GM19467 (cell line): Measurements from ENCODE around the gene PPP1R3G.

Experiments used
- ATAC-seq: cut with Tn5 transposase; IDR thresholded peaks from one replicate; pipeline ENCODE4 v1.9.1; 2021; ENCODE audit warnings: mild to moderate bottlenecking, moderate library complexity; ENCODE audit not compliant: unreplicated experiment

The PPP1R3G gene

GRCh38 chr6:5068153-5068751 lies 16.9 kb upstream of the PPP1R3G start:
- ATAC-seq, result no peak

- no peak for ATAC-seq
Observed at GRCh38 chr6:5071216-5071615, 13.9 kb upstream of the PPP1R3G start.

- no peak for ATAC-seq
Observed at GRCh38 chr6:5072440-5072839, 12.7 kb upstream of the PPP1R3G start.

- no peak for ATAC-seq
Observed at GRCh38 chr6:5073992-5074391, 11.1 kb upstream of the PPP1R3G start.

- ATAC-seq, result no peak
Observed at GRCh38 chr6:5076931-5077330, 8.2 kb upstream of the PPP1R3G start.

- ATAC-seq, result peak; percentile 51
Observed at GRCh38 chr6:5078121-5078669, 6.9 kb upstream of the PPP1R3G start.

- ATAC-seq, result no peak
Observed at GRCh38 chr6:5079692-5080091, 5.4 kb upstream of the PPP1R3G start.

- no peak for ATAC-seq
Observed at GRCh38 chr6:5080574-5080973, 4.6 kb upstream of the PPP1R3G start.

GRCh38 chr6:5081182-5081581 lies 4.0 kb upstream of the PPP1R3G start:
- no peak for ATAC-seq

- ATAC-seq, result no peak
Observed at GRCh38 chr6:5081955-5082354, 3.2 kb upstream of the PPP1R3G start.

- no peak for ATAC-seq
Observed at GRCh38 chr6:5082487-5083306, 2.4 kb upstream of the PPP1R3G start.

- no peak for ATAC-seq
Observed at GRCh38 chr6:5083307-5083583, 1.9 kb upstream of the PPP1R3G start.

GRCh38 chr6:5083813-5084359 lies 1.3 kb upstream of the PPP1R3G start:
- ATAC-seq, result no peak

- no peak for ATAC-seq
Observed at GRCh38 chr6:5084360-5084780, 771 bp upstream of the PPP1R3G start.

- ATAC-seq, result no peak
Observed at GRCh38 chr6:5085648-5086293, 630 bp downstream of the PPP1R3G start.

- no peak for ATAC-seq
Observed at GRCh38 chr6:5086294-5086890, 1.3 kb downstream of the PPP1R3G start.

- ATAC-seq, result no peak
Observed at GRCh38 chr6:5087389-5087788, 2.2 kb downstream of the PPP1R3G start.

- ATAC-seq, result no peak
Observed at GRCh38 chr6:5088780-5089179, 3.6 kb downstream of the PPP1R3G start.

GRCh38 chr6:5089481-5090438 lies 4.6 kb downstream of the PPP1R3G start:
- ATAC-seq, result no peak

GRCh38 chr6:5090603-5091002 lies 5.5 kb downstream of the PPP1R3G start:
- ATAC-seq, result no peak
